ENCODE results near the gene TMEM127. TPM values are rescaled to one million over a fixed set of nuclear protein-coding genes. Genes with fewer than 3 reads are reported as not detected.

TMEM127 gene
- total RNA-seq, 1 donor from 2014 or later: 61.9 TPM

DNA sequence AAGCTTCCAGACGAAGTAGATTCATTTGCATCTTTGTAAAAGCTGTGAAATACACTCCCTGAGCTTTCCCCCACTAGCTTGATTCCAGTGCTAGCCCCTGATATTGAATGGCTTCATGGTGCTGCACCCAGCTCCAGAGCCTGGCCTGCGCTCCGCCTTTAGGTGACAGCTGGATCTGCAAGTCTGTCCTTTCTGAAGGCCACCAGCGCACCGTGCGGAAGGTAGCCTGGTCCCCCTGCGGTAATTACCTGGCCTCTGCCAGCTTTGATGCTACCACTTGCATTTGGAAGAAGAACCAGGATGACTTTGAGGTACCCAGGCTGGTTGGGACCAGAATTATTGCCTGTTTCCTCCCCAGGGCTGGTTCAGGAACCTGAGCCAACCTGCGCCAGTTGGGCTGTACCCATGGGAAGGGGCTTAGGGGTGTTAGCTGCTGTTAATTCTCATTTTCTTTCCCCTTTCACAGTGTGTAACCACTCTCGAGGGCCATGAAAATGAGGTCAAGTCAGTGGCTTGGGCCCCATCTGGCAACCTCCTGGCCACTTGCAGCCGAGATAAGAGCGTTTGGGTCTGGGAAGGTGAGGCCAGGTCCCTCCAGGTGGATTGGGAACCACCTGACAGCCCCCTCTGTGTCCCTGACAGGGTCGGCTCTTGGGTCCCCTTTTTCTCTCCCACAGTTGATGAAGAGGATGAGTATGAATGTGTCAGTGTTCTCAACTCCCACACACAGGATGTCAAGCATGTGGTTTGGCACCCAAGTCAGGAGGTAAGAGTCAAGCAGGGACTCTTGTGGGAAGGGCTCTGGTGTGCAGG lies 1.6 kb upstream of the TMEM127 start:
- TF ChIP-seq, protein P1, sequence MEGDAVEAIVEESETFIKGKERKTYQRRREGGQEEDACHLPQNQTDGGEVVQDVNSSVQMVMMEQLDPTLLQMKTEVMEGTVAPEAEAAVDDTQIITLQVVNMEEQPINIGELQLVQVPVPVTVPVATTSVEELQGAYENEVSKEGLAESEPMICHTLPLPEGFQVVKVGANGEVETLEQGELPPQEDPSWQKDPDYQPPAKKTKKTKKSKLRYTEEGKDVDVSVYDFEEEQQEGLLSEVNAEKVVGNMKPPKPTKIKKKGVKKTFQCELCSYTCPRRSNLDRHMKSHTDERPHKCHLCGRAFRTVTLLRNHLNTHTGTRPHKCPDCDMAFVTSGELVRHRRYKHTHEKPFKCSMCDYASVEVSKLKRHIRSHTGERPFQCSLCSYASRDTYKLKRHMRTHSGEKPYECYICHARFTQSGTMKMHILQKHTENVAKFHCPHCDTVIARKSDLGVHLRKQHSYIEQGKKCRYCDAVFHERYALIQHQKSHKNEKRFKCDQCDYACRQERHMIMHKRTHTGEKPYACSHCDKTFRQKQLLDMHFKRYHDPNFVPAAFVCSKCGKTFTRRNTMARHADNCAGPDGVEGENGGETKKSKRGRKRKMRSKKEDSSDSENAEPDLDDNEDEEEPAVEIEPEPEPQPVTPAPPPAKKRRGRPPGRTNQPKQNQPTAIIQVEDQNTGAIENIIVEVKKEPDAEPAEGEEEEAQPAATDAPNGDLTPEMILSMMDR (IDR thresholded peaks at IDR 0.05): no peak

DNA sequence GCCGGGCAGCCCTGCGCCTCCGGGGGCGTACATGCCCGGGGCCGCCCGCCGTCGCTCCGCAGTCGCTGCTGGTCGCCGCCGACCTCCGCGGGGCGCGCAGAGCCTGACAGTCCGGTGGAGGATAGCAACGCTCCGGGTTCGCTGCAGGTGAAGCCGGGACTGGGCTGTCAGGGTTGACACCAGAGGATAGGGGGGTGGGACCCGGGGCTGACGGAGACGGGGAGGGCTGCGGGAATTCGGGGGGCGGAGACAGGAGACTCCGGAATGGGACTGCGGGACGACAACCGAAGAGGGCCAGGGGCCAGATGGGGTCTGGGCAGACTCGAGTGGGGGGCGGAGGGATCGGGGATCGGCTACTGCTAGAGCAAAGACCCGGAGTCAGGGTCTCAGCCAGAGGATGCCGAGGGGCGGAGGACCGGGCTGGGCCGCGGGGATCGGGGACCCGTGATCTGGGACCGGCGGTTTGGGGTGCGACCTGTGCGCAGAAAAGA lies 403 bp downstream of the TMEM127 start:
- Histone ChIP-seq H3K36me3 (peaks cover 20% of the 10 kb centered on the region in 2 donors), H3K27ac (peak overlapping the region; percentile 94), H3K4me1 (peaks cover 21 to 44% of the 10 kb centered on the region in 2 donors), H3K9me3 (no peaks in the 10 kb centered on the region), H3K27me3 (no peaks in the 10 kb centered on the region), H3K4me3 (peak overlapping the region; percentile 81 to 84)
- intact Hi-C loops (cut with DNase I): loop anchor here (10.0 kb wide), 5 partner anchors 271 to 1399 kb away; partner anchors contain the start of genes ACTR1B, ANKRD36C, C2orf92 and CNNM3
- TF ChIP-seq, protein P1 (IDR thresholded peaks at IDR 0.05): no peak
- no peak for DNase-seq (ENCODE audit: low spot score in 2 of 2)

More for the DNA sequence above, 1.6 kb upstream of the TMEM127 start:
- intact Hi-C loops (cut with DNase I): loop anchor here (2.0 to 10.0 kb wide), 6 partner anchors 123 to 1397 kb away; partner anchors contain the start of genes ACTR1B, ANKRD36C, C2orf92 and CNNM3
- Histone ChIP-seq H3K4me1 (peaks cover 13 to 29% of the 10 kb centered on the region in 2 donors), H3K27ac (no peak overlapping the region), H3K36me3 (peaks cover 38% of the 10 kb centered on the region in 2 donors), H3K27me3 (no peaks in the 10 kb centered on the region), H3K9me3 (no peaks in the 10 kb centered on the region), H3K4me3 (peak overlapping the region in 1 of 2 donors; percentile 81)
- DNase-seq (ENCODE audit: low spot score in 2 of 2): no peak

DNA sequence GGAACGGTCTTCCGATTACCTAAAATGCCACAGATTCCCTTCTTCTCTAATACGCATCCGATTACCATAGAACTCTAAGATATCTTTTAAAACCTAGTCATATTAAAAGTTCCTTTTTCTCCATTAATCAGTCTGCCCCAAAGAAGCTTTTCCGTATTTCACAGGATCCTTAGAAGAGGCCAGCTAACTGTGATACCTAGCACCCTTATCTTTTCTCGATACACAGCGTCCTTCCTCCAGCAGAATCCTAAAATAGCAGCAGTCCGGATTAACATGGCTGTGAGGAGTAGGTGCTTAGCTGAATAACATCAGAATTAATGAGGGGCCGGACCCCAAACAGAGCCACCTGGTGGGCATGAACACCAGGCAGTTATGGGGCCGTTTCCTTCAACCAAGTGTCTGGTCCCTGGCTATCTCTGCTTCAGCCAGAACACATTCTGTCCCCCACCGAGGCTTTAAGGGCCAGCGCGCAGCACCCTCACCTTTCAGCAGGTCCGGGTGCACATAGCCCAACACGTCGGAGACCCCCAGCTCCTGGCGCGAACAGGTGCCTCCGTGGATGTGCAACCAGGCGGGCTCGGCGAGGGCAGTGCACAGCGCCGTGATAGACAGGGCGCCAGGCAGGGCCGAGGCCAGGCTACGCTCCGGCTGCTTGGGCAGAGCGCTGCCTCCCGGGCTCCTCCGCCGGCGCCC lies 995 bp downstream of the TMEM127 start:
- TF ChIP-seq, protein P1 (IDR thresholded peaks at IDR 0.05): peak in 1 of 3 experiments; percentile 30
- Histone ChIP-seq H3K4me3 (peak overlapping the region; percentile 81 to 84), H3K27ac (peak overlapping the region; percentile 94), H3K9me3 (no peaks in the 10 kb centered on the region), H3K36me3 (peaks cover 19 to 20% of the 10 kb centered on the region in 2 donors), H3K27me3 (no peaks in the 10 kb centered on the region), H3K4me1 (peaks cover 27 to 50% of the 10 kb centered on the region in 2 donors)
- intact Hi-C loops (cut with DNase I): loop anchor here (10.0 kb wide), 5 partner anchors 270 to 1400 kb away; partner anchors contain the start of genes ACTR1B, ANKRD36C, C2orf92 and CNNM3
- no peak for DNase-seq (ENCODE audit: low spot score in 2 of 2)

DNA sequence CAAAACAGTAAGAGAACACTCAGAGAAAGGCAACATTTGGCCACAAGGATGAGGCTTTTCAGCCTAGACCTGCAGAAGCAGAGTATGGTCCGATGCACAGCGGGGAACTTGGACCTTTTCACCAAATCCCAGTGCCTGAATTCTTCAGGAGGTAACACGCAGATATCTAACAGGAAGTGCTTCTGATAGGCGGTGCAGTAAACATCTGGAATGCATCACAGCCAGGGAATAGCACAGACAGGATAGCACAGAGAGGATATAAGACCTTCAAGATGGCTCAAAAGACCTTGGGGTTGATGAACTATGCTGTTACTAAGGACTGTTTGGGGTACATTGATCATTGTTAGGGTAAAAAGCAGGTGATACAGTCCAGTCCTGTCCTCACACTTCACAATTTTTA lies 1.7 kb downstream of the TMEM127 start:
- Histone ChIP-seq H3K27ac (peak overlapping the region in 1 of 2 donors; percentile 94), H3K27me3 (no peaks in the 10 kb centered on the region), H3K4me3 (peak overlapping the region; percentile 81 to 84), H3K36me3 (peaks cover 11 to 13% of the 10 kb centered on the region in 2 donors), H3K9me3 (no peaks in the 10 kb centered on the region), H3K4me1 (peaks cover 34 to 57% of the 10 kb centered on the region in 2 donors)
- no peak for DNase-seq (ENCODE audit: low spot score in 2 of 2)
- TF ChIP-seq, protein P1 (IDR thresholded peaks at IDR 0.05): no peak
- intact Hi-C loops (cut with DNase I): loop anchor here (10.0 kb wide), 5 partner anchors 269 to 1401 kb away; partner anchors contain the start of genes ACTR1B, ANKRD36C, C2orf92 and CNNM3

DNA sequence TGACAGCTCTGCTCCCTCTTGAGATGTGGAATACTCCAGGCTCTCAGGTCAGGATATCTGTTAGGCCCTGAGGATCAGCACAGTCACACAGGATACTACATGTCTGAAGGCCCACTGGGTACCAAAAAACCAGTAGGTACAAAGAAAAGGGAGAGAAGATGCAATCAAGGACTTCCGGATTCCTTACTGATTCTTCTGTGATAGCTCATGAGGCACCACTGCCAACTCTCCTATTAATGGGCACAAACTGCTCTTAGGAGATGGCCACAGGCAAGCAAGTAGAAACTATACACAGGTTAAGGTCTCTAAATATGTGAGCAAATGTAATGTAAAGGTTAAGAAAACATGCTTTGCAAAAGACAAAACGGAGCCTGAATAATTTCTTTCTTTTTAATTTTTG lies 3.5 kb downstream of the TMEM127 start:
- TF ChIP-seq, protein P1 (IDR thresholded peaks at IDR 0.05): no peak
- DNase-seq (ENCODE audit: low spot score in 2 of 2): no peak
- no peaks in the 10 kb centered on the region for H3K9me3 ChIP-seq
- no peaks in the 10 kb centered on the region for H3K27me3 ChIP-seq
- H3K4me3 ChIP-seq: no peak overlapping the region
- H3K4me1 ChIP-seq: peaks cover 39 to 71% of the 10 kb centered on the region in 2 donors
- no peaks in the 10 kb centered on the region for H3K36me3 ChIP-seq
- intact Hi-C loops (cut with DNase I): loop anchor here (10.0 kb wide), 5 partner anchors 268 to 1402 kb away; partner anchors contain the start of genes ACTR1B, ANKRD36C, C2orf92 and CNNM3
- H3K27ac ChIP-seq: no peak overlapping the region
